SK-N-SH (cell line): Measurements from ENCODE around the gene AMPD2. TPM values are rescaled to one million over a fixed set of nuclear protein-coding genes. Genes with fewer than 3 reads are reported as not detected.

Experiments
- CTCF ChIA-PET: fragments of 300-600, 350-600 bp; formaldehyde crosslinking; extraction: SDS; loops from one replicate; lab custom pipeline; 2021; lab: Yijun Ruan, JAX
- POLR2A ChIA-PET: fragments of 350-600 bp; sonication (Branson Sonifier 250); formaldehyde crosslinking; extraction: SDS; loops from one replicate; lab custom pipeline; 2020; ENCODE audit warnings: antibody characterized with exemption, inconsistent platforms; lab: Yijun Ruan, JAX
- DNase-seq: peaks from one replicate; pipeline ENCODE4 v3.0.0; 2012
- H2AFZ ChIP-seq: fragments of 200-600 bp; sonication (generic); 2 replicates; pipeline ENCODE4 v1.8.1; 2016; ENCODE audit warnings: antibody characterized with exemption, mild to moderate bottlenecking, low read depth
- H3F3A ChIP-seq: fragments of 200-600 bp; sonication (generic); replicated peaks from 2 replicates; pipeline ENCODE3; 2016; ENCODE audit warnings: antibody characterized with exemption, mild to moderate bottlenecking; ENCODE audit not compliant: insufficient read depth
- H3K27ac ChIP-seq, 2 experiments: fragments of 200-500 bp in 1 of 2; fragments of 200-600 bp in 1 of 2; sonication (Bioruptor generic) in 1 of 2; sonication (generic), shearing (Covaris generic) in 1 of 2; 2 replicates each; pipeline versions ENCODE4 v1.5.1 to v1.6.1; 2014 to 2016; ENCODE audit warnings: low read depth in 2 of 2, inconsistent platforms in 1 of 2, low read length in 1 of 2, mild to moderate bottlenecking in 1 of 2, mixed read lengths in 1 of 2
- H3K27me3 ChIP-seq: fragments of 200-600 bp; sonication (generic), shearing (Covaris generic); 2 replicates; pipeline ENCODE4 v1.6.1; 2016; ENCODE audit warnings: mixed run types; ENCODE audit not compliant: insufficient read depth
- H3K36me3 ChIP-seq, 2 experiments: fragments of 200-500 bp in 1 of 2; fragments of 200-600 bp in 1 of 2; sonication (Bioruptor generic) in 1 of 2; sonication (generic) in 1 of 2; replicated peaks in 1 of 2; 2 replicates each; pipeline versions ENCODE3 to v1.5.1; 2014 to 2016; ENCODE audit warnings: low read length in 1 of 2, mild to moderate bottlenecking in 1 of 2; ENCODE audit not compliant: insufficient read depth in 2 of 2, control insufficient read depth in 1 of 2
- H3K4me1 ChIP-seq, 2 experiments: fragments of 200-500 bp in 1 of 2; fragments of 200-600 bp in 1 of 2; sonication (Bioruptor generic) in 1 of 2; sonication (generic), shearing (Covaris generic) in 1 of 2; 2 replicates each; pipeline versions ENCODE4 v1.5.1 to v1.6.1; 2014 to 2016; ENCODE audit warnings: low read depth in 1 of 2, low read length in 1 of 2, mixed run types in 1 of 2; ENCODE audit not compliant: insufficient read depth in 2 of 2, control insufficient read depth in 1 of 2
- H3K4me2 ChIP-seq: fragments of 200-600 bp; sonication (generic), shearing (Covaris generic); 2 replicates; pipeline ENCODE4 v1.6.1; 2017; ENCODE audit warnings: mixed run types
- H3K4me3 ChIP-seq, 2 experiments: fragments of 200-500 bp in 1 of 2; fragments of 200-600 bp in 1 of 2; sonication (Bioruptor generic) in 1 of 2; sonication (generic), shearing (Covaris generic) in 1 of 2; 2 replicates each; pipeline versions ENCODE4 v1.5.1 to v1.8.1; 2014 to 2016; ENCODE audit warnings: low read depth in 2 of 2, inconsistent platforms in 1 of 2, low read length in 1 of 2, mild to moderate bottlenecking in 1 of 2, mixed read lengths in 1 of 2, moderate library complexity in 1 of 2
- H3K79me2 ChIP-seq: fragments of 200-600 bp; sonication (generic); 2 replicates; pipeline ENCODE4 v1.8.1; 2017; ENCODE audit warnings: mild to moderate bottlenecking; ENCODE audit not compliant: insufficient read depth
- H3K9ac ChIP-seq: fragments of 200-600 bp; sonication (generic); 2 replicates; pipeline ENCODE4 v1.6.1; 2017; ENCODE audit warnings: mixed run types
- H3K9me2 ChIP-seq: fragments of 200-600 bp; sonication (generic); 2 replicates; pipeline ENCODE4 v1.6.1; 2017; ENCODE audit warnings: mixed run types
- H3K9me3 ChIP-seq: fragments of 200-600 bp; sonication (generic); 2 replicates; pipeline ENCODE4 v1.6.1; 2017; ENCODE audit warnings: mixed run types, mild to moderate bottlenecking, moderate library complexity
- H4K20me1 ChIP-seq: fragments of 200-600 bp; sonication (generic); 2 replicates; pipeline ENCODE4 v1.6.1; 2017; ENCODE audit warnings: mild to moderate bottlenecking, mixed run types; ENCODE audit not compliant: insufficient read depth
- ELF1 ChIP-seq: IDR thresholded peaks from 2 replicates; pipeline ENCODE4 v1.4.0; 2012
- EP300 ChIP-seq, 2 experiments: IDR thresholded peaks; 2 replicates each; pipeline versions ENCODE4 v1.4.0 to v1.6.1; 2012; ENCODE audit warnings: borderline replicate concordance in 1 of 2, low read depth in 1 of 2, low read length in 1 of 2
- EZH2phosphoT487 ChIP-seq: fragments of 200-600 bp; sonication (generic); IDR thresholded peaks from 2 replicates; pipeline ENCODE4 v1.6.1; 2017; ENCODE audit warnings: low read depth, mixed run types, mild to moderate bottlenecking, antibody characterized with exemption, moderate library complexity, borderline replicate concordance
- FOXJ3 ChIP-seq: sonication (generic); formaldehyde crosslinking; IDR thresholded peaks from 2 replicates; pipeline ENCODE4 v1.5.1; 2020; ENCODE audit warnings: mild to moderate bottlenecking, missing genetic modification reagents
- GABPA ChIP-seq: IDR thresholded peaks from 2 replicates; pipeline ENCODE4 v1.4.0; 2012; ENCODE audit warnings: low read depth, mild to moderate bottlenecking
- JUND ChIP-seq: IDR thresholded peaks from 2 replicates; pipeline ENCODE4 v1.4.0; 2012
- NRF1 ChIP-seq: IDR thresholded peaks from 2 replicates; pipeline ENCODE4 v1.6.1; 2012; ENCODE audit warnings: low read depth, mild to moderate bottlenecking, low read length
- POLR2AphosphoS5 ChIP-seq: IDR thresholded peaks from 2 replicates; pipeline ENCODE4 v1.6.1; 2012; ENCODE audit warnings: low read depth, low read length
- RAD21 ChIP-seq: IDR thresholded peaks from 2 replicates; pipeline ENCODE4 v1.6.1; 2012; ENCODE audit warnings: mild to moderate bottlenecking, low read length
- RCOR1 ChIP-seq: fragments of 150-350 bp; IDR thresholded peaks from 2 replicates; pipeline ENCODE4 v1.6.1; 2017; ENCODE audit warnings: antibody characterized with exemption, low read length
- REST ChIP-seq: IDR thresholded peaks from 2 replicates; pipeline ENCODE4 v1.6.1; 2012; ENCODE audit warnings: mild to moderate bottlenecking, low read depth, low read length, moderate library complexity
- RFX5 ChIP-seq: IDR thresholded peaks from 2 replicates; pipeline ENCODE4 v1.6.1; 2012; ENCODE audit warnings: mild to moderate bottlenecking, improper control_type of control experiment, low read length
- RXRA ChIP-seq: IDR thresholded peaks from 2 replicates; pipeline ENCODE4 v1.4.0; 2012; ENCODE audit warnings: low read depth, mild to moderate bottlenecking, borderline replicate concordance
- SIN3A ChIP-seq: IDR thresholded peaks from 2 replicates; pipeline ENCODE4 v1.6.1; 2012; ENCODE audit warnings: low read depth, mild to moderate bottlenecking, low read length, moderate library complexity, borderline replicate concordance
- TCF12 ChIP-seq: IDR thresholded peaks from 2 replicates; pipeline ENCODE4 v1.4.0; 2012
- TEAD4 ChIP-seq: IDR thresholded peaks from 2 replicates; pipeline ENCODE4 v1.4.0; 2012; ENCODE audit warnings: mild to moderate bottlenecking, borderline replicate concordance; ENCODE audit not compliant: insufficient read depth
- USF1 ChIP-seq: IDR thresholded peaks from 2 replicates; pipeline ENCODE4 v1.4.0; 2012; ENCODE audit warnings: low read depth, borderline replicate concordance
- WGBS: methylation state at CpG from one replicate; pipeline ENCODE4 v1.1.6; 2017; ENCODE audit warnings: low lambda C conversion rate; 5-methylcytosine and 5-hydroxymethylcytosine counted together
- polyA plus RNA-seq, 3 experiments: library from polyadenylated mRNA; depleted of rRNA; stranded (reverse); fragments of >200 nt; gene quantifications; 2 replicates each; pipeline ENCODE4 v1.2.3, GENCODE V29; 2012
- TF ChIP-seq, protein P1 (sequence below): IDR thresholded peaks from 2 replicates; pipeline ENCODE4 v1.4.0; 2012; ENCODE audit warnings: low read depth

Gene AMPD2
- polyA plus RNA-seq, 1 of the 3 experiments (the other 2 are of a cell fraction), result 59.1 TPM

GRCh38 chr1:109617291-109617801 lies 2.3 kb upstream of the AMPD2 start (continued):
- TF ChIP-seq REST (no peak), EZH2phosphoT487 (no peak), GABPA (no peak), USF1 (no peak), JUND (peak; percentile 61; the same call in 1 of the 2 replicates), ELF1 (no peak), NRF1 (no peak), RAD21 (no peak), RXRA (no peak)

DNA sequence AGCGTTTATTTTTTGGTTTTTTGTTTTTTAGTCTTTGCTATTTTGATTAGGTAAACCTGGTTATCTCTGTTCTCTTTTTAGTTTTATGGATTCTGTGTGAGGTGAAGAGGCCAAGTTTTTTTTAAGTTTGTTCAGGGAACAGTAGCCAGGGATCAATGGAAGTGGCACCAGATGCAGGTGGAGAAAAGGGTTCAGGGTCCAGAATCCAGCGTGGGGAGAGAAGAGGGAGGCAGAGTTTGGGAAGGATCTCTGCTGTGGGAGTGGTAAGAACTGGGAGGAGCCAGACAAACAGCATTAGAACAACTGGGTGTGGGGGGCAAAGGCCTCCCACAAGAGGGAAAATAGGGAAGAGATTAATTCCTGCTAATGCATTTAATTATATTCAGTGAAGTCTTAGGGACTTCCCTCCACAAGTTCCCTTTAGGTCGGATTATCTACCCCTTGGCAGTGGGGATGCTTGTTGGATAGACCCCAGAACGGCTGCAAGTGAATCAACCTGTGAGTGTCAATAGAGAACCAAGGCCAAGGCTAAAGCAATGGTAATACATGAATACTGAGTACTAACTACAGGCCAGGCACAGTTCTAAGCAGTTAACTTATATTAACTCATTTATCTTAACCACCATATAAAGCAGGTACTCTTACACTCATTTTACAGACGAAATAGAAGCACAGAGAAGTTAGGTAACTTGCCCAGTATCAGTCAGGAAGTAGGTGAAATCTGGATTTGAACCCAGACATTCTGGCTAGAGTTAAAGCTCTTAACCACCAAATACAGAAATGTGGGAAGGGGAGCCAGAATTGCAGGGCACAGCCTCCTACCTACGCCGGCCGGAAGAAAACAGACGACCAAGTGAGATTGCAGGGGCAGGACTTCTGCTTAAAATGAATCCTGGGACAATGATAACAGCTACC lies 719 bp upstream of the AMPD2 start:
- no peak for DNase-seq
- H3K9me2 ChIP-seq, result no peaks in the 10 kb centered on the region
- TF ChIP-seq FOXJ3 (CRISPR knock-in tag) (no peak), POLR2AphosphoS5 (no peak), TEAD4 (no peak), RFX5 (no peak), RXRA (no peak), EP300 (IDR thresholded peaks at IDR 0.05; ENCODE audit: borderline replicate concordance in 1 of 2, low read depth in 1 of 2, low read length in 1 of 2) (no peak), TCF12 (no peak), RCOR1 (no peak), SIN3A (no peak)
- TF ChIP-seq, protein P1, sequence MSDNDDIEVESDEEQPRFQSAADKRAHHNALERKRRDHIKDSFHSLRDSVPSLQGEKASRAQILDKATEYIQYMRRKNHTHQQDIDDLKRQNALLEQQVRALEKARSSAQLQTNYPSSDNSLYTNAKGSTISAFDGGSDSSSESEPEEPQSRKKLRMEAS, result no peak
- 45% methylated on average over 9 of the region's 9 CpGs for WGBS
- peak overlapping the region; percentile 71 for H2AFZ ChIP-seq
- H3K27me3 ChIP-seq, result no peaks in the 10 kb centered on the region
- H3K27ac ChIP-seq, result peak overlapping the region; percentile 97 to 98
- H3K4me2 ChIP-seq, result peak overlapping the region; percentile 97
- peaks cover 14% of the 10 kb centered on the region for H3F3A ChIP-seq
- peak overlapping the region; percentile 85 to 98 for H3K4me3 ChIP-seq
- POLR2A ChIA-PET, result interaction anchor here (2.3 kb wide), 1 partner anchor 70 kb away, joined by 22 read pairs; the partner anchor contains the start of gene GNAI3
- peaks cover 29% of the 10 kb centered on the region for H4K20me1 ChIP-seq
- peaks cover 44% of the 10 kb centered on the region for H3K79me2 ChIP-seq
- peaks cover 28 to 49% of the 10 kb centered on the region in 2 experiments; a peak in 3 of 4 replicates for H3K4me1 ChIP-seq
- peak overlapping the region; percentile 99 for H3K9ac ChIP-seq
- CTCF ChIA-PET, result interaction anchor here (1.1 to 2.8 kb wide), 8 partner anchors 12 to 87 kb away, joined by 3 to 23 read pairs (median 7); no protein-coding TSS in a partner anchor
- no peaks in the 10 kb centered on the region for H3K9me3 ChIP-seq
- no peaks in the 10 kb centered on the region for H3K36me3 ChIP-seq
